Natural killer cell (primary cell): Measurements from ENCODE around the gene FER. TPM values are rescaled to one million over a fixed set of nuclear protein-coding genes. Genes with fewer than 3 reads are reported as not detected.

Experiments
- ATAC-seq, 3 donors: fragments of 150-1000 bp in 2 of 3; fragments of 200-7000 bp in 1 of 3; cut with Tn5 transposase; 1 replicate in 1 of 3; 2 replicates in 2 of 3; pipeline ENCODE4 v1.10.0; 2021; ENCODE audit warnings: mild to moderate bottlenecking in 2 of 3, moderate library complexity in 2 of 3
- DNase-seq, 2 donors: peaks; one replicate each; pipeline versions ENCODE4 v3.0.0 to v3.0.0-alpha.2; 2013 to 2021; ENCODE audit warnings: mixed read lengths in 1 of 2
- H3K27ac ChIP-seq: one replicate; pipeline ENCODE4 v1.5.1; 2013; ENCODE audit warnings: mild to moderate bottlenecking, low read length
- H3K27me3 ChIP-seq: one replicate; pipeline ENCODE4 v1.6.1; 2013; ENCODE audit warnings: low read length; ENCODE audit not compliant: control insufficient read depth, insufficient read depth
- H3K36me3 ChIP-seq: one replicate; pipeline ENCODE4 v1.6.1; 2013; ENCODE audit warnings: low read length; ENCODE audit not compliant: control insufficient read depth, insufficient read depth
- H3K4me1 ChIP-seq: one replicate; pipeline ENCODE4 v1.6.1; 2013; ENCODE audit warnings: low read length; ENCODE audit not compliant: control insufficient read depth, insufficient read depth
- H3K4me3 ChIP-seq: one replicate; pipeline ENCODE4 v1.5.1; 2013; ENCODE audit warnings: low read length
- H3K9me3 ChIP-seq: one replicate; pipeline ENCODE4 v1.6.1; 2013; ENCODE audit warnings: low read length; ENCODE audit not compliant: control insufficient read depth, insufficient read depth
- H3K27ac Mint-ChIP-seq, 2 donors: one replicate each; pipeline ENCODE4 v1.8.0; 2022; ENCODE audit warnings: mild to moderate bottlenecking in 2 of 2, mixed read lengths in 2 of 2, moderate library complexity in 1 of 2
- H3K27me3 Mint-ChIP-seq, 2 donors: one replicate each; pipeline ENCODE4 v1.8.0; 2022; ENCODE audit warnings: low read depth in 2 of 2, mixed read lengths in 2 of 2
- H3K36me3 Mint-ChIP-seq: one replicate; pipeline ENCODE4 v1.8.0; 2022; ENCODE audit warnings: mixed read lengths
- H3K4me1 Mint-ChIP-seq, 2 donors: one replicate each; pipeline ENCODE4 v1.8.0; 2022; ENCODE audit warnings: mixed read lengths in 2 of 2
- H3K4me3 Mint-ChIP-seq: one replicate; pipeline ENCODE4 v1.8.0; 2022; ENCODE audit warnings: mild to moderate bottlenecking, moderate library complexity, mixed read lengths
- H3K9me3 Mint-ChIP-seq, 2 donors: one replicate each; pipeline ENCODE4 v1.8.0; 2022; ENCODE audit warnings: mixed read lengths in 2 of 2
- CTCF ChIP-seq: fragments of 200-600 bp; IDR thresholded peaks from one replicate; pipeline ENCODE4 v1.8.0; 2022; ENCODE audit warnings: antibody characterized with exemption
- WGBS: methylation state at CpG from one replicate; pipeline ENCODE4 v1.1.7; 2013; ENCODE audit warnings: missing lambda C conversion rate; ENCODE audit not compliant: insufficient coverage; 5-methylcytosine and 5-hydroxymethylcytosine counted together
- intact Hi-C: fragments of 100-400 bp; cut with micrococcal nuclease; formaldehyde crosslinking; loops from one replicate; pipeline ENCODE4 v1.14.2; 2022
- total RNA-seq, 4 donors: library from RNA; stranded (reverse); fragments of 120-200 nt in 1 of 4; gene quantifications; one replicate each; pipeline versions ENCODE4 v1.2.3 to v1.2.4, GENCODE V29; 2013 to 2022

Gene FER
- total RNA-seq, 3 donors from 2014 or later (not counting 1 experiment from before 2014, with no cell fraction given) = 17.3 to 25.2 (median 19.4) TPM

GRCh38 chr5:108867656-108868055 lies 120.0 kb downstream of the FER start:
- WGBS = 83% methylated on average over 2 of the region's 4 CpGs
- H3K27me3 Mint-ChIP-seq = no peaks in the 10 kb centered on the region
- TF ChIP-seq CTCF = no peak
- intact Hi-C loops = no loop called here
- ATAC-seq (no peak), DNase-seq (no peak)
- no peaks in the 10 kb centered on the region for H3K36me3 ChIP-seq
- H3K27ac ChIP-seq = no peak overlapping the region
- no peak overlapping the region for H3K4me3 ChIP-seq
- no peaks in the 10 kb centered on the region for H3K27me3 ChIP-seq
- H3K9me3 ChIP-seq = no peaks in the 10 kb centered on the region
- no peak overlapping the region for H3K4me3 Mint-ChIP-seq
- H3K36me3 Mint-ChIP-seq = peaks cover 12% of the 10 kb centered on the region
- no peaks in the 10 kb centered on the region for H3K4me1 ChIP-seq
- no peaks in the 10 kb centered on the region for H3K4me1 Mint-ChIP-seq
- no peaks in the 10 kb centered on the region for H3K9me3 Mint-ChIP-seq
- no peak overlapping the region for H3K27ac Mint-ChIP-seq

GRCh38 chr5:108869066-108869465 lies 121.4 kb downstream of the FER start:
- Histone ChIP-seq H3K27me3 (no peaks in the 10 kb centered on the region), H3K36me3 (no peaks in the 10 kb centered on the region), H3K4me3 (no peak overlapping the region), H3K27ac (no peak overlapping the region), H3K4me1 (no peaks in the 10 kb centered on the region), H3K9me3 (no peaks in the 10 kb centered on the region)
- Mint-ChIP-seq H3K27me3 (no peaks in the 10 kb centered on the region), H3K27ac (no peak overlapping the region), H3K4me1 (no peaks in the 10 kb centered on the region), H3K4me3 (no peak overlapping the region), H3K36me3 (peaks cover 12% of the 10 kb centered on the region), H3K9me3 (no peaks in the 10 kb centered on the region)
- DNase-seq (no peak), ATAC-seq (no peak)
- WGBS = 96% methylated on average over 1 of the region's 1 CpG
- intact Hi-C loops = no loop called here
- no peak for TF ChIP-seq CTCF

- Histone ChIP-seq H3K4me1 (no peaks in the 10 kb centered on the region), H3K27me3 (no peaks in the 10 kb centered on the region), H3K4me3 (no peak overlapping the region), H3K27ac (no peak overlapping the region), H3K9me3 (no peaks in the 10 kb centered on the region), H3K36me3 (no peaks in the 10 kb centered on the region)
- Mint-ChIP-seq H3K9me3 (peaks cover 0 to 2% of the 10 kb centered on the region in 2 donors), H3K27me3 (no peaks in the 10 kb centered on the region), H3K4me3 (no peak overlapping the region), H3K4me1 (no peaks in the 10 kb centered on the region), H3K27ac (no peak overlapping the region), H3K36me3 (no peaks in the 10 kb centered on the region)
- intact Hi-C loops = no loop called here
- no peak for DNase-seq
- TF ChIP-seq CTCF = no peak
- no peak for ATAC-seq
Measured at GRCh38 chr5:108876451-108876850, 128.8 kb downstream of the FER start.

- no peaks in the 10 kb centered on the region for H3K4me1 Mint-ChIP-seq
- intact Hi-C loops = no loop called here
- Histone ChIP-seq H3K9me3 (no peaks in the 10 kb centered on the region), H3K4me3 (no peak overlapping the region), H3K36me3 (no peaks in the 10 kb centered on the region), H3K27me3 (no peaks in the 10 kb centered on the region), H3K4me1 (no peaks in the 10 kb centered on the region), H3K27ac (no peak overlapping the region)
- TF ChIP-seq CTCF = no peak
- H3K27ac Mint-ChIP-seq = no peak overlapping the region
- whole genome bisulfite sequencing = 100% methylated on average over 2 of the region's 2 CpGs
- no peak for ATAC-seq
- H3K36me3 Mint-ChIP-seq = no peaks in the 10 kb centered on the region
- no peak for DNase-seq
- H3K27me3 Mint-ChIP-seq = no peaks in the 10 kb centered on the region
- peaks cover 0 to 2% of the 10 kb centered on the region in 2 donors for H3K9me3 Mint-ChIP-seq
- H3K4me3 Mint-ChIP-seq = no peak overlapping the region
Measured at GRCh38 chr5:108878756-108879155, 131.1 kb downstream of the FER start.
